NT2/D1 (cell line): Measurements from ENCODE around the gene TRIM3.

Source experiments
- SUZ12 ChIP-seq: IDR thresholded peaks from 2 replicates; pipeline ENCODE4 v1.6.1; 2011; ENCODE audit not compliant: insufficient read length, insufficient read depth; ENCODE audit errors: extremely low read depth
- ZNF274 ChIP-seq: IDR thresholded peaks from 2 replicates; pipeline ENCODE4 v1.6.1; 2011; ENCODE audit warnings: mild to moderate bottlenecking, low read depth, low read length

- TF ChIP-seq ZNF274 (no peak), SUZ12 (no peak)
Observed at GRCh38 chr11:6415797-6416196, 57.9 kb downstream of the TRIM3 start.
